ENCODE results near the gene KIF13A. TPM values are rescaled to one million over a fixed set of nuclear protein-coding genes. Genes with fewer than 3 reads are reported as not detected.
A peak's percentile ranks its signal among the peaks of the same experiment; 100 is the strongest.
"Not testable (repeated sequence)": the region's sequence is repeated elsewhere in the genome, so short reads cannot be mapped to it uniquely, and the experiment has no call there.

The KIF13A gene
- total RNA-seq, 1 donor from 2014 or later, result 19.4 TPM

DNA sequence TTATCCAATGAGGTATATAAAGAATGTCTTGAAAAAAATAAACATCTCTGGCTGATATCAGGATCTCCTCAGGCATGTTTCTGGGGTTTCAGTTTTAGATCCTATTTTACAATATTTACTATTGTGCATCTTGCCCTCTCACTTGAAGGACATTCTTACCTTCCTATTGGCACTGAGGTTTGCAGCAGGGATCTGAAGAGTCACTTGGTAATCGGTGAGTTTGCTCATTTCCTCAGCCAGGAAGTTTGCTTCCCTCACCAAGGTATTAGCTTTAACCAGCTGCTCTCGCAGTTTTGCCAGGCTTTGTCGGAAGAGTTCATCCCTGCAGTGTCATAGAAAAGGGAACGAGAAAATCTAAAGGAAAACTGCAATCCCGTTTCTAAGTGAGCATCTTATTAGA is 178.8 kb downstream of the KIF13A start:
- peak in 1 of 2 donors; percentile 41 for DNase-seq (ENCODE audit: low read depth in 2 of 2)

DNA sequence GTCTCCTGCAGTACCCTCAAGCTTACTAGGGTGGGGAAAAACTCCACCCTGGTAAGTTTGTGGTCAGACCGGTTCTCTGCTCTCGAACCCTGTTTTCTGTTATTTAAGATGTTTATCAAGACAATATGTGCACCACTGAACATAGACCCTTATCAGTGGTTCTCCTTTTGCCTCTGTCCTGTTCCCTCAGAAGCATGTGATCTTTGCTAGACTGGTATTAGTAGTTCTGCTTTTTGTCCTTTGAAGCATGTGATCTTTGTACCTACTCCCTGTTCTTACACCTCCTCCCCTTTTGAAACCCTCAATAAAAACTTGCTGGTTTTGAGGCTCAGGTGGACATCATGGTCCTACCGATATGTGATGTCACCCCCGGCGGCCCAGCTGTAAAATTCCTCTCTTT is 180.0 kb downstream of the KIF13A start:
- not testable (repeated sequence) for DNase-seq (ENCODE audit: low read depth in 2 of 2)

DNA sequence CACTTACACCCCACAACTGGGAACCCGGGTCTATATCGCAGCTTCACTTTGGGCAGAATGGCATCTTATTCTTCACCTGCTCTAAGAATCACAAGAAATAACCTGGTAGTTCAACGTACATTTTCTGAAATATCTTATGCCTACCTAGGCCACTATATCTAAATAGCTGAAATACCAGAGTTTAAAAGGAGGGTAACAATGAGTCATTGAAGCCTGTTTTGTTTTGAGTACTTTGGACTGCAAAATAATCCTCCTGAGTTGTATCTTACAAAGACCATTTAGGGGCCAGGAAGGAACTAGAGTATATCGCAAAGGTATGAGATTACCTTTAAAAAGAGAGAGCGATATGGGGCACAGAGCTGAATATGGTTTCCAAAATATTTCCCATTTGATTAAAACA is 184.0 kb downstream of the KIF13A start:
- no peak for DNase-seq (ENCODE audit: low read depth in 2 of 2)

DNA sequence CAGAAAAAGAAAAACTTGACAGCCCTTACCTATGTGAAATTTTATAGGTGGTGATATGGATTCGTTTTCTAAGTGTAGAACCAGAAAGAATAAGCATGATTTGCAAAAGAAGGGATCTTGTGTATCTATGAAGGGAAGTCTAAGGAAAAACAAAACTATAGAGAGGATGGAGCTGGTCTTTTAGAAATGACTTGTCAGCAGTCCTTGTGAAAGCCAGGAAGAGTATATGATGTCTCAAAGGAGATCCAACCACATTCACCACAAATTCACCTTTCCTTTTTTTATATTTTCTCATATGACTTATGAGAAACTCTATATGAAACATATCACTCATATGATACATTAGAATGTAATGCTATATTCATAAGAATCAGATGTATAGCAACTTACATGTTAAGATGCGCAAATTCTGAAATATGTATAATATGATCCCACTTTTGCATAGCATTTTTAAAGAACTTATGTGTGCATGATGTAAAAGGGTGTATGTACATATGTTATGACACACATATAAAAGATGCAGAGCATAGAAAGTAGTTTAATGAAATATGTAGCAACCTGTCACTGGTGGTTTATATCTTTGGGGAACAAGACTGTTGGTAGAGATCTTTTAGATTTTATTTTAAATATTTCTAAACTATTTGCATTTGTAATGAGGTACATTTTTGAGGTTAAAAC is 188.8 kb downstream of the KIF13A start:
- no peak for DNase-seq (ENCODE audit: low read depth in 2 of 2)

DNA sequence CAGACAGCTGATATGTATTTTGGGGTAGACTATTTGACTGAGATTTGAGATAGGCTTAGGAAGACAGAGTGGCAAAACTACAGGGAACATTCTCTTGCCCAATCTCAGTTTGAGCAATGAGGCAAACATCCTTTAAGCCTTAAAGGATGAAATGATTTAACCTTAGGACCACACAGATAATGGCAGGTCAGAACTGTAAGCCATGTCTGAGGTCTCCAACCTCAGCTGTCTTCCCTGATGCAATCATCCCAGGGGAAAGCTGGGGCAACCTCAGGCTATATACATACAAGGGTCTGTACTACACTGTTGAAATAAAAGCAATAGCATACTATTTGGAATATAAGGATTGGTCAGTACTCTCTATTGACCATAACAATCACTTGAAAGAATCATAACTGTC is 196.9 kb downstream of the KIF13A start:
- DNase-seq (ENCODE audit: low read depth in 2 of 2), result no peak

DNA sequence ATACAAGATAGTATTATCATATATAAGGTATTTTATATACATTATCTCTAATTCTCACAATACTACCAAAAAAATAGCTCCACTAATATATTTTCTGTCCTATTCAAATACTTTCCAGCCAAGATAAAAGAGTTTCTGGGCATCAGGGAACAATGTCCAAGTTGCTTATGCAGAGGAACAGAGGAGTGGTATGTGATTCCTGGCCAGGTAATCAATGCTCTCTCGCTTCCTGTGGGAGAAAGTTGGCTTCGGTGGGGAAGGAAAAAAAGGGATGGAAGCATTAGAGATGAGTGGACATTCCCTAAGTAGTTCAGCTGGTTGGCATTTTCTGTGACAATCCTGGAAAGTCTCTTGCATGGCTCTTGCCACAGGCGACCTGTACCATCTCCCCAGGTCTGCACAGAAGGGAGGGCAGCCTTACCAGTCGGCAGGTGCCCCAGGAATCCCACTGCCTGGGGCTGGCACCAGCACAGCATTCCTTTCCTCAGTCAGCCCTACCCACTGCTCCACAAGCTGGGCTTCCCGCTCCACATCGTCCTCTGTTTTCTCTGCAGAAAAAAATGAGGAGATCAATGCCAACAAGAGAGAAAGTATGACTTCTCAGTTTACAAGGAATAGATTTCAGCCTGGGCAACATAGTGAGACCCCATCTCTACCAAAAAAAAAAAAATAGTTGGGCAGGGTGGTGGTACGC is 202.2 kb downstream of the KIF13A start:
- no peak for DNase-seq (ENCODE audit: low read depth in 2 of 2)

DNA sequence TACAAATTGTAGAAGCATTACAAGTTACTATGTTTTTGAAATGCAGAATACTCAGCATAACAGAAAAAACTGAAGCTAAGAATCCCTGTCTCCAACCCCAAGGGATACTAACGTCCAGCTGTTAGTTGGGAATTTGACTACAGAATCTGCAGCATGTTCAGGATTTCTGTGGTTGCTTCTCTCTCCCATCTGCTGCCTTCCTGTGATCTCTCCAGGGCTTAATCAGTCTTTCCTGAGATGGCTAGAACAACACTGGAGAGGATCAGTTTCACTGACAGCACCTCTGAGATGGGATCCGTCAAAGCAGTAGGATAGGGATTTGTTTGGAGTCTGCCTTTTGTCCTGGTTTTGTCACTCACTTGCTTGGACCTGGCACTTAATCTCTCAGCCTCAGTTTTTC is 207.4 kb downstream of the KIF13A start:
- DNase-seq (ENCODE audit: low read depth in 2 of 2), result no peak

DNA sequence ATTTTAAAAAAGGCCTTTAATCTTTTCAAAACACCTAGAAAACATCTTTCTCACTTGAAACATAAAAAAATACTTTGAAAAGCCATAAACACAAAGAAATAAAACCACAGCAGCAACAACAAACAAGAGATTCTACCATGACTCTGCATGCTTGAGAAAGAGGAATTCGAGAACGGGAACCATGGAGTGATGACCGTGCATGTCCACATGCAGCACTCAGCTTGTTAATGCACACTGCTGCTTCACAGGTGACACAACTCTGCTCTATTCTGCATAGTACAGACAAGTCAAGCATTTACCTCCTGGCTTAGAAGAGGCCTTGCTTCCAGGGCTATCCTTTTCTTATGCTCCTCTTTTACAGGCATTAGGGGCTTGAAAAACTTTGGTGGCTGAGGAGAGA is 215.8 kb downstream of the KIF13A start:
- DNase-seq (ENCODE audit: low read depth in 2 of 2), result no peak

DNA sequence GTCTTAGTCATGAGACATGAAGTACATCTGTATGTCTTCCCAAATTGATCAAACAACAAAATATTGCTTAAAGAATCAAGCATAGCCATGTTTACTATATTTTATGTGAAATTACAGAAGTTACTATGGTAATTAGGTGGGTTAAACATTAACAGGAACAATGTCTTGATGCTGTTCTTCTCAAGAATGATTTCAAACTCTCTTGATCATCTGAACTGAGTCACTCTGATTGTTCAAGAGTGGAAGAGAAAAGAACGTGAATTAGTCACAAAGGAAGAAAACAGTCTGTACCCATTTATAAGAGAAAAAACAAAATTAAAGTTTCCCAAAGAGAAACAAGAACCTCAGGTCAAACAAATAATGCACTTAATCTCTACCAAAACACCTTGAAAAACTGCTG is 218.6 kb downstream of the KIF13A start:
- peak in 1 of 2 donors; percentile 6 for DNase-seq (ENCODE audit: low read depth in 2 of 2)

DNA sequence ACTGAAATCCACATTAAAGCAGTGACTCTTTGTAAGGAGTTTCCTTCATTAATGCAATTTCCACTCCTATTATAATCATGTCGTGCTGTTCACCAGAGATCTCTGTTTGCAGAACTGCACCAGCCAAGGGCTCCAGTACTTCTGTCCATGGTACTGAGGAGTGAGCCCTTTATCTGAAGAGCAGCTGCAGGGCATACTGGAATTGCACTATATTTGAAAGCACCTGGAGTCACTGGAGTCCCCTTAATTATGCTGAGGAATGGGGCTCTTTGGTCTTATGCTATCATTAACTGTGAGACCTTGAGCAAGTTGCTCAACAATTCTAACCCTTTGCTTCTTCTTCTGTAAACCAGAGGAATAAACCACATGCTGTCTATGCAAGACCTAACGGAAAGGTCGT is 219.0 kb downstream of the KIF13A start:
- DNase-seq (ENCODE audit: low read depth in 2 of 2), result peak; percentile 47 to 57

DNA sequence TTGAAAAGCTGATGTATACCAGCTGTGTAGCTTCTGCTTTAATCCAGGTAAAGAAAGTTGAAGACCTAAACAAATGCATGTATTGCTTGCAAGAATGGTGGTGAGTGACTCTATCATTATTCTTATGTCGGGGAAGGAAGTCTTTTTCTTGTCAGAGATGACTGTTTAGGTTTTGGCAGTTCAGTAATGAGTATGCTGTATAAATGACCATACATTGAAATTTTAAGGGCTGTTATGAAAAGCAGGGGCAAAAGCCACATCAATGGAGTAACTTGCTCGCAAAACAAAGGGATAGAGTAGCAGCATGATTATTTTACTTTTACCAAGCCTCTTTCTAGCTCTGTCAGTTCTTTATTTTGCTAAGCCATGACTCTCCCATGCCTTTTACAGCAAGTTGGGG is 224.8 kb downstream of the KIF13A start:
- no peak for DNase-seq (ENCODE audit: low read depth in 2 of 2)

DNA sequence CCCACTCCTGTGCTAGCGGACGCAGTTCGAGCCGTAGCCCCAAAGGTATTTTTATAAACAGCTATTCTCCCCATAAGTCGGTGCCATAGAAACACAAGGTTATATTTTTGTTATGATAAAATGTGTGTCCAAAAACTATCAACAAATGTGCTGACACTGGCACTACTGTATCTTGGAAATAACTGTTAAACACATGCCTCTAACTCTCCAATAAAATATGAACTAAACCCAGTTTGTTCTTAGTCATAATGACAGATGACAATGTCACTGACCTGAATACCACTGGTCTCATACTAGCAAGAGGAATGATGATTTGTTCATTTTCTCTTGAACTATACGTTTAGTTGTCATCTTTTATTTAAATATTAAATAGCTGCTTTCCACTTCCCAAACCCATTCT is 229.3 kb downstream of the KIF13A start:
- no peak for DNase-seq (ENCODE audit: low read depth in 2 of 2)

DNA sequence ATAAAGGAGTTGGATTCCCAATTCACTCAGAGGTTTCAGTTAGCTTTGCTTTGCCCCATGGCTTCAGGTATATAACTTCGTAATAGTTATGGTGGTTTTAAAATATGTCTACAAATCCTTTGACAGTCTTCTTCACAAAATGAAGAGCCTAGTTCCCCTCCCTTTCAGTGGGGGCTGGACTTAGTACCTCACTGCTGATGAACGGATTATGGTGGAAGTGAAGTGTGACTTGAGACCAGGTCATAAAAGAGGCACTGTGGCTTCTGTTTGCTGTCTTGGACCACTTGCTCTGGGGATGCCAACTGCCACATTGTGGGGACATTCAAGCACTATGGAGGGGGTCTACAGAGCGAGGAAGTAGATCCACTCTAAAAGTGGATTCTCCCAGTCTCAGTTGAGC is 233.2 kb downstream of the KIF13A start:
- DNase-seq (ENCODE audit: low read depth in 2 of 2), result no peak

DNA sequence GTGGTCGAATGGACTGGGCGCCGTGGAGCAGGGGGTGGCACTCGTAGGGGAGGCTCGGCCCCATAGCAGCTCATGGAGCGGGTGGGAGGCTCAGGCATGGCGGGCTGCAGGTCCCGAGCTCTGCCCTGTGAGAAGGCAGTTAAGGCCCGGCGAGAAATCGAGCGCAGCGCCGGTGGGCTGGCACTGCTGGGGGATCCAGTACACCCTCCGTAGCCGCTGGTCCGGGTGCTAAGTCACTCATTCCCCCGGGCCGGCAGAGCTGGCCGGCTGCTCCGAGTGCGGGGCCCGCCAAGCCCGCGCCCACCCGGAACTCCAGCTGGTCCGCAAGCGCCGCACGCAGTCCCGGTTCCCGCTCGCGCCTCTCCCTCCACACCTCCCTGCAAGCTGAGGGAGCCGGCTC is 242.1 kb downstream of the KIF13A start:
- DNase-seq (ENCODE audit: low read depth in 2 of 2), result not testable (repeated sequence)

DNA sequence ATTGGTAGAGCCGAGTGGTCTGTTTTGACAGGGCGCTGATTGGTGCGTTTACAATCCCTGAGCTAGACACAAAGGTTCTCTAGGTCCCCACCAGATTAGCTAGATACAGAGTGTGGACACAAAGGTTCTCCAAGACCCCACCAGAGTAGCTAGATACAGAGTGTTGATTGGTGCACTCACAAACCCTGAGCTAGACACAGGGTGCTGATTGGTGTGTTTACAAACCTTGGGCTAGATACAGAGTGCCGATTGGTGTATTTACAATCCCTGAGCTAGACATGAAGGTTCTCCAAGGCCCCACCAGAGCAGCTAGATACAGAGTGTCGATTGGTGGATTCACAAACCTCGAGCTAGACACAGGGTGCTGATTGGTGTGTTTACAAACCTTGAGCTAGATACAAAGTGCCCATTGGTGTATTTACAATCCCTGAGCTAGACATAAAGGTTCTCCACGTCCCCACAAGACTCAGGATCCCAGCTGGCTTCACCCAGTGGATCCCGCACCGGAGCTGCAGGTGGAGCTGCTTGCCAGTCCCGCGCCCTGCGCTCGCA is 242.6 kb downstream of the KIF13A start:
- DNase-seq (ENCODE audit: low read depth in 2 of 2), result not testable (repeated sequence)

DNA sequence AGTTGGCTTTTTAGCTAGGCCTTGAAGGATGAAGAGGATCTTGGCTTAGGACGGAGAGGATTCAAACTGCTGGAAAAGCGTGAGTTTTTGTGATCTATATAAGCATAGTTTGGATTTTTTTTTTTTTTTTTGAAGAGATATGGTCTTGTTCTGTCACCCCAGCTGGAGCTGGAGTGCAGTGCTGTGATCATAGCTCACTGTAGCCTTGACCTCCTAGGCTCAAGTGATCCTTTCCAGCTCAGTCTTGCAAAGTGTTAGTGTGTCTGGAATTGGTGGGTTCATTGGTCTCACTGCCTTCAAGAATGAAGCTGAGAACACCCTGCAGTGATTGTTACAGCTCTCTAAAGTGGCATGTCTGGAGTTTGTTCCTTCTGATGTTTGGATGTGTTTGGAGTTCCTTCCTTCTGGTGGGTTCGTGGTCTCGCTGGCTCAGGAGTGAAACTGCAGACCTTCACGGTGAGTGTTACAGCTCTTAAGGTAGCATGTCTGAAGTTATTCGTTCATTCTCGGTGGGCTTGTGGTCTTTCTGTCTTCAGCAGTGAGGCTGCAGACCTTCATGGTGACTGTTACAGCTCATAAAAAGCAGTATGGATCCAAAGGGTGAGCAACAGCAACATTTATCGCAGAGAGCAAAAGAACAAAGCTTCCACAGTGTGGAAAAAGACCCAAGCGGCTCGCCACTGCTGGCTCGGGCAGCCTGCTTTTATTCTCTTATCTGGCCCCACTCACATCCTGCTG is 243.2 kb downstream of the KIF13A start:
- no peak for DNase-seq (ENCODE audit: low read depth in 2 of 2)

DNA sequence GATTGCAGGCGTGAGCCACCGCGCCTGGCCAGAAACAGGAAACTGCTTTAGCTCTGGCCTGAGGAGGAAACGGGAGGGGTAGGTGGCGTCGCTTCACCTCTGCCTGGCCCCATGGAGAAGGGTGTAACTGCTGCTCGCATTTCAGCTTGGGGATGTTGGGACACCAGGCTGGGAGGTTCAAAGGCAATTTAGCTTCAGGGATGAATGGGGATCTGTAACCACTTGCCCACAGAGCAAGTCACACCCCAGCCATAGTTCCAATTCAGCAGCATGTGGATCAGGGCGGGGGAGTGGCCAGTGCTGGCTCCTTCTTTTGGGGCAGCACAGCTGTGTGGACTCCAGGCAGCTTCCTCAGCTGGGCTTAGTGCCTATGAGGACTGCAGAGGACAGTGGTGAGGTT is 245.9 kb downstream of the KIF13A start:
- peak in 1 of 2 donors; percentile 7 for DNase-seq (ENCODE audit: low read depth in 2 of 2)

DNA sequence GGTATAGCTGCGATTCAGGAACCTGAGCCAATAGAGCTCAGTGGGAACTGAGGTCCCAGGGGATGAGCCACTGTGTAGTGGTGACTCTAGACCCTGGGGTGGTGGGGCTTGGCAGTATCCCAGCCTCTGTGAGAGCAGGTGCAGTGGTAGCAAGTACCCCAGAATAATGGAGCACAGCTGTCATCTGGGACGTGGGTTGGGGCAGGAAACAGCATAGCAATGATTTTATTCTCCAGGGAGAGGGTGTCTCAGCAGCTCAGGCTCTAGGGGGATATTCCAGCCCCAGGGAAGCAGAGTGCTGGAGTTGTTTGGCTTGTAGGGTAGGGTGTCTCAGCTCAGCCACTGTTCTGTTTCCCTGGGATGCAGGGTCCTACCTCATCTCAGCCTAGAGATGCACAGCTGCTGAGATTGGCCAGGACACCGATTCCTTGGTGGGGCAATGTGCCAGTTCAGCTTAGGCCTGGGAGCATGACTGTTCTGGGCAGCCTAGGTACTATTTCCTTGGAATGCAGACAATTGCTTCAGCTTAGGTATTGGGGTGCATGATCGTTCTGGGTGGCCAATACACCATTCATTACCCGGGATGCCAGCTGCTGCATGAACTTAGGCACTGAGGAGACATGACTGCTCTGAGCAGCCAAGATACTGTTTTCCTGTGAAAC is 246.7 kb downstream of the KIF13A start:
- DNase-seq (ENCODE audit: low read depth in 2 of 2), result no peak

DNA sequence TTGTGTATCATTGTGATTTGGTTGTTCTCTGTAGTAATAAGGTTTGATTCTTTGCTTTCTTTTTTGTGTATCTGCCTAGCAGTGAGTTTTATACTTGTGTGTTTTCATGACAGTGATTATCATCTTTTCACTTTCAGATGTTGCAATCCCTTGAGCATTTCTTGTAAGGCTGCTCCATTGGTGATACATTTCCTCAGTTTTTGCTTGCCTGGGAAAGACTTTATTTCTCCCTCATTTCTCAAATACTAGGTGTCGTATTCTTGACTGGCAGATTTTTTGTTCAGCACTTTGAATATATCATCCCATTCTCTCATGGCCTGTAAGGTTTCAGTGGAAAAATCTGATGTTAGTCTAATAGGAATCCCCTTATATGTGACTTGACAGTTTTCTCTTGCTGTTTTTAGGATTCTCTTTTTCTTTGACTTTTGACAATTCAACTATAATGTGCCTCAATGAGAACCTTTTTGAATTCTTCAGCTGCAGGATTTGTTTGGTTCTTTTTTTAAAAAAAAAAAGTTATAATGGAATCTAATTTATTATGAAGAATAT is 249.7 kb downstream of the KIF13A start:
- no peak for DNase-seq (ENCODE audit: low read depth in 2 of 2)

DNA sequence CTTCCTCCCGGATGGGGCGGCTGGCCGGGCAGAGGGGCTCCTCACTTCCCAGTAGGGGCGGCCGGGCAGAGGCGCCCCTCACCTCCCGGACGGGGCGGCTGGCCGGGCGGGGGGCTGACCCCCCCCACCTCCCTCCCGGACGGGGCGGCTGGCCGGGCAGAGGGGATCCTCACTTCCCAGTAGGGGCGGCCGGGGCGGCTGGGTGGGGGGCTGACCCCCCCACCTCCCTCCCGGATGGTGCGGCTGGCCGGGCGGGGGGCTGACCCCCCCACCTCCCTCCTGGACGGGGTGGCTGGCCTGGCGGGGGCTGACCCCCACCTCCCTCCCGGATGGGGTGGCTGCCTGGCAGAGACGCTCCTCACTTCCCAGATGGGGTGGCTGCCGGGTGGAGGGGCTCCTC is 252.1 kb downstream of the KIF13A start:
- DNase-seq (ENCODE audit: low read depth in 2 of 2), result not testable (repeated sequence)

DNA sequence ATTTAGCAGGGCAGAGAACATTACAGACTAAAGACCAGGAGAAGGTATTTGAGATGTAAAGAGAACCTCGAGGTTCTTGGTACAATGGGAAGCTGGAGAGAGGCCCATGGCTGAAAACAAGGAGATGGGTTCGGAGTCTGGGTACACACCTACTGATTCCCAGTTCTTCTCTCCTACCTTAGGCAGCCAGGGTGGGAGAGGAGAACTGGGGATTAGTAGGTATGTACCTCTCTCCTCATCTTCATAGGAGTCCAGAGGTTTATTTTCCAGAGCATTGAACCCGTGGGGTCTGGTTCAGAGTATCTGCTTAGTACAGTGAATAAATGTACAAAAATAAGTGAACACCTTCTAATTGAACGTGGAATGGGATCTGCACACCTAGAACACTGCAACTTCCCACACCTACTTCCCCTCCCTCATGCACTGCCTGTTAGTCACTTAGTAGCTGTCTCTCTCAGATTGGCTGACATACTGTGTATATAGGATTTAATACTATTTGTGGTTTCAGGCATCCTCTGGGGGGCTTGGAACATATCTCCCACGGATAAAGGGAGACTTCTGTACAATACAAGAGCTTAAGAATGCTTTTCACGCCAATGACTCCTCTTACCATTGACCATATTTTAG is 257.2 kb downstream of the KIF13A start:
- DNase-seq (ENCODE audit: low read depth in 2 of 2), result no peak
